NCI-H2029 treated with DMSO at 0.1 percent for 48 hours (cell line): ENCODE results near the gene ING3.
"Not testable (repeated sequence)": the region's sequence is repeated elsewhere in the genome, so short reads cannot be mapped to it uniquely, and the experiment has no call there.

ENCODE experiments used
- DNase-seq: peaks from one replicate; lab custom pipeline; 2025; lab: John Stamatoyannopoulos, UW

ING3 gene

DNA sequence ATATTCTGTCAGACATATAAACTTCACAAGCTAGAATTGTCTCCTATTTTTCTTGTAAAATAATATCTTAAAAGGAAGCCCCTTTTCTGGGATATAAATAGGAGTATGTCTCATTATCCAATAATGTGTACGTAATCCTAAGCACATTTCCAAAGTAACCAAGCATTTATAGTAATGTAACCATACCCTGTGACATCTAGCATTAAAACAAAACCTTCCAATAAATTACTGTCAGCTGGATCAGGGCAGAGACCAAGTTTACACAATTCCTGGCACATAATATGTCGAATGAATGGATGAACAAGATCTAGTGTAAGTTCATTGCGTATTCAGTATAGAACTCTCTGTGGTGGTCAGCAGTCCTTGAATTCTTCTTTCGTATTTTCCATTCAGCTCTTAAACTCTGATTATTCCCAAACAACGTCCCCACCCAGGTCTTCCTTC lies 52.2 kb downstream of the ING3 start:
- DNase-seq, result no peak

GRCh38 chr7:121003986-121004685 lies 53.6 kb downstream of the ING3 start:
- DNase-seq, result peak; percentile 38

DNA sequence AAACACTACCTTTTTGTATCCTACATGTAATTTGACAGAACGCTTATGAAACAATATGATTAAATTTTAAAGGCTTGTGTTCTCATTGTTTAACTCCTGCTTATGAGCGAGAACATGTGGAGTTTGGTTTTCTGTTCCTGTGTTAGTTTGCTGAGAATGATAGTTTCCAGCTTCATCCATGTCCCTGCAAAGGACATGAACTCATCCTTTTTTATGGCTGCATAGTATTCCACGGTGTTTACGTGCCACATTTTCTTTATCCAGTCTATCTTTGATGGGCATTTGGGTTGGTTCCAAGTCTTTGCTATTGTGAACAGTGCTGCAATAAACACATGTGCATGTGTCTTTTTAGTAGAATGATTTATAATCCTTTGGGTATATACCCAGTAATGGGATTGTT lies 54.5 kb downstream of the ING3 start:
- DNase-seq, result not testable (repeated sequence)

GRCh38 chr7:121005996-121006584 lies 55.5 kb downstream of the ING3 start:
- no peak for DNase-seq

GRCh38 chr7:121006711-121007315 lies 56.2 kb downstream of the ING3 start:
- DNase-seq, result no peak

DNA sequence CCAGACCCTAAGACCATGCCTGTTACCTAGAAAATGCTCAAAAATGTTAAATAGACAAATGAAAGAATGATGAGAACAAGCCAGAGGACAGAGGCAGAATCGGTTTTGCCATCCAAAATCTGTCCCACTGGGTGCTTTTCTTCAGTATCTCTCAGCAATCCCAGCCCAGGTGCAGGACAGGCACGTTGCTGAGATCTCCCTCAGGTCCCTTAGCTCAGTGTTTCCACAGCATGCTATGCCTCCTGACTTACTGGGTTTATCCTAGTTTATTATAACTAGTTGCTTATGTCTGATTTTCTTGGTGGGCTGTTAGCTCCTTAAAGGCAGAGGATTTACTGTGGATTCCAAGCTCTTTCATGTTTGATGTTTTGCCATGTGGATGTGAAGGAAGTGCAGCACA lies 58.2 kb downstream of the ING3 start:
- DNase-seq, result no peak

GRCh38 chr7:121011401-121011800 lies 60.8 kb downstream of the ING3 start:
- no peak for DNase-seq

DNA sequence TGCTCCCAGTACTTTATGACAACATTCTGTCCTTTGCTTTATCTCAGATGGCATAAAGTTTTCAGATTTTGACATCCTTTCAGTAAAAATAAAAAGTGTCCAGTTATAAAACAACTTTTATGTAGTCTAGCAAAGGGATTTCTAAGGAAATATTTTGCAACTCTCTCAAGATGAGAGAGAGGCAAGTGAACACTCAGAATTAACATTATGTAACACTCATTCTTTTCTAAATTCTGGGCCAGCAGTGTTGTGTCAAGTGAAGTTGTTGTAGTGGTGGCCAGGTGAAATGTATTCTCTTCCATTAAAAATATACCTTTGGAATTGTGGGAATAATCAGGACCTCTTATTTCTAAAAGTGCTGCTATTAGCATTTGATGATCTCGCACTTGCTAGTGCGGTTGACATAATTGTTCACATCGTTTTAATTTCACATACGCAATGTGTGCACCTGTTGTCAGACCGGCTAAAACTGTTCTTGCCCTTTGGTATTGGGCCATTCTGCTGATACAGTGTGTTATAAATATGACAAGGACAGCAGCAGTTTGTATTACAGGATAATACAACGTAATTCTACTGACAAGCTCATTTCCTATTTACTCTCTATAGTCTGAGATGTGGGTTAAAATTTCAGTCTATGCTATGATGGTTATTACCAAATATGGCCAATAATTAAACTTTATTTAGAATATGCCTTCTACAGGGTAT lies 61.7 kb downstream of the ING3 start:
- no peak for DNase-seq

- no peak for DNase-seq
Measured at GRCh38 chr7:121012919-121013318, 62.3 kb downstream of the ING3 start.

DNA sequence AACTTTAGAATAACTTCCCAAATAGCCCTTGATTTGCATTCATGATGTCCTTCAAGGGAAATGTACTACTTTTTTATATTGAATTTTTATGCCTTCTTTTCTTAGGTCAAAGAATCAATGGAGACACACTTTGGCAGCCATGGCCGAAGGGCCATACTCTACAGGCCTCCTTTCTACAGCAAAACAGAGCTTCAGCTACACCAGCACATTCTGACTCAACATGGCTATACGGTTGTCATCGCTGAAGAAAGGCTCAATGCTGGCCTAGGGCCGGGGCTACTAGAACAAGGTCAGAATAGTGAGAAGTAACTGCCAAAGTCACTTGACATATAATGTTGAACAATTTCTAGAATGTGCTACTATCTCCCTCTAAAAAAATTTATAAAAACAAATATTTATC lies 65.0 kb downstream of the ING3 start:
- DNase-seq, result no peak

- no peak for DNase-seq
Measured at GRCh38 chr7:121016966-121017365, 66.4 kb downstream of the ING3 start.

GRCh38 chr7:121017586-121017985 lies 67.0 kb downstream of the ING3 start:
- no peak for DNase-seq

GRCh38 chr7:121019018-121019417 lies 68.4 kb downstream of the ING3 start:
- no peak for DNase-seq

- DNase-seq, result no peak
Measured at GRCh38 chr7:121020249-121020988, 69.8 kb downstream of the ING3 start.

GRCh38 chr7:121020989-121021969 lies 70.7 kb downstream of the ING3 start:
- DNase-seq, result no peak

GRCh38 chr7:121023194-121023593 lies 72.6 kb downstream of the ING3 start:
- no peak for DNase-seq

DNA sequence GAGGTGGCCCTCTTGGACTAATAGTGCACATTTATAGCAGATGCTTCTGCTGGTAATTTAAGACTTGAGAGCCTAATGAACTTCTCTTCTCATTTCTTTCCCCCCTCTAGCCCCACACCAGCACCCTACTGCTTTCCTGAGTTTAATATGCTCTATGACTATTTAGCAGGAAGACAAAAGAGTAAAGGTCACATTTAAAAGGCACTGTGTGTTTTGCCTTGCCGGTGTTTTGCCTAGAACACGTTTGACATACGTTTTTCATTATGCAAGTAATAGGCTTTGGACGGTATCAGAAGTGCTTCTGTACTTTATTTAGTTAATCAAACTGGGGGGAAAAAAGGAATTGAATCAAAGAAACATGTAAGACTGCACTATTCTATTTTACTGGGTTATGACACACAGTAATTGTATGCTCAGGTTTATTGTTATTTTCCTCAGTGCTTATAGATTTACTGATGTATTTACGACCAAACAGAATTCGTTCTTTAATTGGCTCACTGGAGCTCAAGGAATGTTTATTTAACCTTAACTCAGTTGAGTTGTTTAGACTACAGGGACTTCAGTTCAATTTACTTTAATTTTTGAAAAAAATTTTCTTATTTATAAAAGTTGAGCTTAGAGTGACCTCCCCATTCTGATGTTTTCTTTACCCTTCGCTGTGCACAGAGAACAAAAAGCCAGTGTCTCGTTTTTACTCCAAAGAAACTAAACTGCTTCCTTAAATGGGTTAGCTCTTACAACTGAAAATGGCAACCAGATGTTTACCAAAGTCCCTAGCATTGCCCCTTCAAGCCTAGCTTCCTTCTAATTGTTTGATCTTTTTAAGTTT lies 73.3 kb downstream of the ING3 start:
- no peak for DNase-seq

DNA sequence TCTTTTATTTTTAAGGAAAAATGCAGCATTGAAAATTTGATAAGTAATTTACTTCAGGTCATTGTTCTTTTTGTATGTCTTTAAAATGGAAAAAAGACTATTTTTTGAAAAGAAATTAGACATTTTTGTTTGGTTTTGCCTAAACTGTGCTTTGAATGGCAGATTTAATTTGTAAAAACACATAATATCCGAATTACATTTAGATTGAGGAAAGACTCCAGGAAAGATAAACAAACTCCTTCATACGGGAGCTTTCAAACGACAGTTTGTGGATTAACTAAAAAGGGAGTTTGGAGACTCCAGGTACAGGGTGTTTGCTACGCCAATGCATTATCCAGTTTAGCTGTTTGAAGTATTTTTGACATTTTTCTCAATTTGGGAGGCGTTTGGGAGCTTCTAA lies 74.0 kb downstream of the ING3 start:
- no peak for DNase-seq

DNA sequence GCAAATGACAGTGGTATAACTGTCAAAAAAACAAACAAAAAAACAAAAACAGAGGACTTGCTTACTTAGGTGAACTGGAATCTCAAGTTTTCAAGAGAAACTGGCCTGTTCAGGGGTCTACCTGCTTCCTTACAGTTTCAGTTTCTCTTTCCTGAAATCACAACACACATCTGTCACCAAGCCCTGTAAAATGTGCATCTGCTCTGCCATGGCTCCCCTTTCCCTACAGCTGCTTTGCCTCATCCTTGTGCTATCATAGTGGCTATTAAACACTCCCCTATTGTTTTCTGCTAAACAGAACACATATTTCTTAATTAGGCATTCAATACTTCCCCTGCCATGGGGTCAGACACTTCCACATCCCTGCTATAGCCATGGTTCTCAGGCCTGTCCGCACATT lies 75.6 kb downstream of the ING3 start:
- no peak for DNase-seq

DNA sequence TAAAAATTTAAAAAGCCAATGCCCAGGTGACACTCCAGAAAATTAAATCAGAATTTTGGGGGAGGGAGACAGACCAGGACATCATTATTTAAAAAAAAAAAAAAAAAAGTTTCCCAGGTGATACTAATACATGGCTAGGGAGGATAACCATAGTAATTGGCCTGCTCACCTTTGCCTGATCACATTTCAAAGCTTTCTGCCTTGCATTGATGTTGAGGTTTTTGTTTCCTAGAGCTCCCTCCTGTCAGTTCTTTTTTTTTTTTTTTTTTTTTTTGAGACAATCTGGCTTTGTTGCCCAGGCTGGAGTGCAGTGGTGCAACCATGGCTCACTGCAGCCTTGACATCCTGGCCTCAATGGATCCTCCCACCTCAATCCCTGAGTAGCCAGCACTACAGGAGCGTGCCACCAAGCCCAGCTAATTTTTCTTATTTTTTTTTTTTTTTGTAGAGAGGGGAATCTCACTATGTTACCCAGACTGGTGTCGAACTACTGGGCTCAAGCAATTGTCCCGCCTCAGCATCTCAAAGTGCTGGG lies 76.1 kb downstream of the ING3 start:
- DNase-seq, result no peak
